Erythroblast (primary cell): ENCODE results near the gene TMEM44.

ENCODE experiments used
- GATA1 ChIP-seq: IDR thresholded peaks from 2 replicates; pipeline ENCODE4 v1.6.1; 2011; ENCODE audit warnings: low read depth, mild to moderate bottlenecking, control low read depth, low read length, moderate library complexity
- POLR2A ChIP-seq: IDR thresholded peaks from 2 replicates; pipeline ENCODE4 v1.6.1; 2011; ENCODE audit warnings: mild to moderate bottlenecking, low read length

- TF ChIP-seq POLR2A (no peak), GATA1 (no peak)
Measured at GRCh38 chr3:194570235-194570634, 63.0 kb downstream of the TMEM44 start.
